Smooth muscle cell of the brain vasculature (primary cell): Measurements from ENCODE around the gene FAM13B.

Experiments used
- DNase-seq: peaks from one replicate; pipeline ENCODE4 v3.0.0-alpha.2; 2012; ENCODE audit warnings: low read depth, low spot score

The FAM13B gene

GRCh38 chr5:137901011-137901817 is 131.7 kb downstream of the FAM13B start:
- DNase-seq: no peak

- no peak for DNase-seq
These were observed 133.4 kb downstream of the FAM13B start for GRCh38 chr5:137899493-137899892.

- no peak for DNase-seq
These were observed 136.3 kb downstream of the FAM13B start for GRCh38 chr5:137896560-137896959.

- no peak for DNase-seq
These were observed 138.3 kb downstream of the FAM13B start for GRCh38 chr5:137894586-137894985.

GRCh38 chr5:137891849-137892248 is 141.0 kb downstream of the FAM13B start:
- no peak for DNase-seq

DNA sequence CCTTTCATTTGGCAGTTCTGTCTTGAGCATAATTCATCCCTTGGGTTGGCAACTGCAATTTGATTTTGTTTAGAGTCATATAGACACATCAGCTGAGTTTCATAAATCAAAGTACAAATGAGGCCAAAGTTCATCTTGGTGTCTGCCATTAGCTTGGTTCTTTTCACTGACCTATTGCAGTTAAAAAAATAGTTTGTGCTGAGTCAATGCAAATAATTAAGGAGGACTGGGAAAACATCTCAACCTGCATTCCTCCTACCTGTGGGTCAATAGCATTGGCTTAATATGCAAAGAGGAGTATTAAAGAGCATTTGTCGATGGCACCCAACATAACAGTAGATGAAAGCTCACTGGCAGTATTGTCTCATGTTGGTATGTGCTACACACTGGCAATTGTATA is 142.0 kb downstream of the FAM13B start:
- DNase-seq: no peak

- DNase-seq: peak; percentile 57
These were observed 143.8 kb downstream of the FAM13B start, which contains the start of gene PKD2L2 for GRCh38 chr5:137888863-137889759. Gene PKD2L2, plus strand, starts transcription at chr5:137889457. Its CDS starts 35 bp downstream, at chr5:137889492.

GRCh38 chr5:137888466-137888862 is 144.4 kb downstream of the FAM13B start:
- DNase-seq: no peak
